Head of caudate nucleus (tissue), 42 donors: ENCODE results near the gene S100A12.
A peak's percentile ranks its signal among the peaks of the same experiment; 100 is the strongest.

Source experiments
- DNase-seq, 42 donors: peaks; one replicate each; pipeline versions ENCODE4 v3.0.0 to v3.0.0-alpha.2; 2020 to 2021; ENCODE audit warnings: mixed read lengths in 7 of 42
- intact Hi-C: fragments of 100-400 bp; cut with DNase I; formaldehyde crosslinking; loops from one replicate; pipeline ENCODE4 v1.15.0; 2022

S100A12 gene

DNA sequence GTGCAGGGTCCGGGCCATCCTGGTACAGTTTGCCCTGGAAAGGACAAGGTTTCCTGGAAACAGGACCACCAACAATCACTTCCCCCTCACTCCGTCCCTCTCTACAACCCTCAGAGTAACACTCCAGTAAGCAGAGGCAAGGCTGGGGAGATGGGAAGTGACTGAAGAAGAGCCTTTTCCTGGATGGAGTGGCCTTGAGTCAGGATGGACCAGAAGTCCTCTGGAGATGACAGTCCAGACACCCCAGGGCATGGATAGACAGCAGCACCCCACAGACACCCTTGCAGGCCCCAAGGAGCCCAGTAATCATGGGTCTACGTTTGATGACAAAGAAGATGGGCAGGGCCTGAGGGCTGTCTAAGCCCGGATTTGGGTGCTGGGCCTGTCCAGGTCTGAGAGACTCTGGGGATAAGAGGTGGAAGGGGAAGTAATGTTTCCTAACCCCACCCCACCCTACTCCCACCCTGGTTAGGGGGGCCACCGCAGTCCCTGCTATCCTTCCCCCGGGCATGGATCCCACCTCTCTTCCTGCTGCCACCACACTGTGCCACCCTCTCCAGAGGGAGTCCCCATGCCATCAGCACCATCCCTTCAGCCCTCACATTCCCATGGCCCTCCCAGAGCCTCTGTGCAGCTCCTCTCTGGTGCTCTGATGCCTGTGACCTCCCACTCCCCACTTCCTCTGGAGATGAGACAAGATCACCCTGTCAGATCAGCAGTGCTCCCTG is 22.7 kb upstream of the S100A12 start:
- intact Hi-C loops, result no loop called here
- peak in 3 of 42 donors; percentile 6 to 14 (median 10) for DNase-seq

DNA sequence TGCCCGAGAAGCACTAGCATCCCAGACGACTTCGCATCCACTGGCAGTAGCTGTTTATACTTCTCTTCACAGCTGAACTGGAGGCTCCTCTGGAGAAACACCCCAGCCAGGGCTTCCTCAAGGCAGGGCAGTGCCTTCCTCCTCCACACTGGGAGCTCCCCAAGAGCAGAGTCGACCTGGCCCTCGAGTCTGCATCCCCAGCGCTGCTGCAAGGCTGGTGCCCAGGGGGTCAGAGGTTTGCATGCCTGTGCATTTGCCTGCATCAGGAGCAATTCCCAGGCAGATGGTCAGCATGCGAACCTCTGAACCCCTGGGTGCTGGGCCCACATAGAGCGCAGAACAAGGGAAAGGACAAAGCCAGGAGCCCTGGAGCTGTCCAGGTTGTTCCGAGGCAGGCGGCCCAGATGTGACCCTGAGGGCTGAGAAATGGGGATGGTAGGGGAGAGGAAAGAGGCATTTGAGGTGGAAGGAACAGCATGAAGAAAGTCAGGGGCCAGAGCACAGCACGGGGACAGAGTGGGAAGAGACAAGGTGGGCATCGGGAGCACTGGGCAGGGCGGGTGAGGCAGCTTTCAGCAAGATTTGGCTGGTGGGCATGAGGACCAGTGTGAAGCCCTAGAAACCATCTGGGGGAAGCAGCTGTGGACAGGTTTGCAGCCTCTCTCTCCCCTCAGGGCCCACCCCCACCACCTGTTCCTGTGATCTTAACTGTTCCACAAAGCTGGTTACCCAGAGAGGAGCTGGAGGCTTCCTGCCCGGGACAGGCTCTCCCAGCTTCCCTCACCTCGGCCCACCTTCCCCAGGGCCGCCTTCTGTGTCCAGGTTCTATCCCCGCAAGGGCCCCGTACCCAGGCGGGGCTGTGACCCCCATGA is 21.9 kb upstream of the S100A12 start:
- peak in 5 of 42 donors; percentile 1 to 28 (median 24) for DNase-seq
- intact Hi-C loops, result no loop called here

DNA sequence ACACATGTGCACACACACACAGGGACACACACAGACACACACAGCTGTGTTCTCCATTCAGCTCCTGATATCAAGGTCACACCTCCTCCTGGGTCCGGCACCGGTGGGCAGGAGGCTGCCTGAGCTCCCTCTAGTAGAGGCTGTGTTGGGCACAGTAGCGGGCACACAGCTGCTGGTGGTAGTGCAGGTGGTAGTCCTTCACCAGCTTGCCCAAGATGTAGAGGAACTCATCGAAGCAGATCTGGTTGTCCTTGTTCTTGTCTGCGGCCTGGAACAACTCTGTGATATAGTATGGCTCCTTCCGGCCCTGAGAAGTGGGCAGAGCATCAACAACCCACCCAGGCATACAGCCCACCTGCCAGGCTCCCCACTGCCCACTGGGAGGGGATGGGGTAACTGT is 21.0 kb upstream of the S100A12 start:
- peak in 5 of 42 donors; percentile 6 to 31 (median 18) for DNase-seq
- intact Hi-C loops, result no loop called here

DNA sequence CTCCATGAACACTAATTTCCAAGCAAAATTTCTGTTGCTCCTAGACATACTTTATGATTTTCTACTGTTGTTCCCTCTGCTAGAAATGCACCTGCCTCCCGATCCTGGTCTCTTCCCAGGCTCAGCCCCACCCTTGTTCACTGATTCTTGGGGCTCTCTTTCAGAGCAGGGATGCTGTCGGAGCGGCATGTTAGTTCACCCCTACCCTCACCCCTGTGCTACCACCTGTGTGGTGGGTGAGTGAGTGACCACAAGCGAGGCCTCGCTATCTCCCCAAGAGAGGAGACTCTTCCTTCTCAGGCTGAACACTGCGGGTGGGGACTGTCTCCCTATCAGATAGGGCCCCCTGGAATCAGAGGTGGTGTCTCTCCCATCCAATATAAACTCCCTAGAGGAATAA is 20.4 kb upstream of the S100A12 start:
- intact Hi-C loops, result no loop called here
- peak in 4 of 42 donors; percentile 1 to 16 (median 10) for DNase-seq

DNA sequence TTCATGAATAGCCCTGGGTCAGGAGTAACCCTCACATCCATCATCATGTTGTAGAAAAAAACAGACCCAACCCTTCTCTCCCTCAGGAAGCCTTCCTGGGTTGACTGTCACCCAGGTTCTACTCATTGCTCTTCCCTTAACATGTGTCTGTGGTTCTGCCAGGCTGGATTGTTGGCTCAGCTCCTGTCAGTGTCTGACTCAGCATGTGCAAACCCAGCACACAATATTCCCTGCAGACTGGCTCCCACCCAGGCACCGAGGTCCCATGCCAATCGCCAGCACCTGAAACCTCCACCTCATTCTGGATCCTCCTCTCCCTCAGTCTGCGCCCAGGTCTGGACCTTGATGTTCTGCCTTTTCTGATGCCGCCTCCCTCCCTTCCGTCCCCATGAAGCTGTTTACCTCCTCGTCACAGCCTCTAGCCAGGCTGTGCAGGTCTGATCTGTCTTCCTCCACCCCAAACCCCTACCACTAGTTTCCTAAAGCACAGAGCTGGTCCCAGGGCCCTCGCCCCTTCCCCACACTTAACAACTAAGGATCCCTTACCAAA is 19.8 kb upstream of the S100A12 start:
- peak in 5 of 42 donors; percentile 4 to 38 (median 28) for DNase-seq
- intact Hi-C loops, result no loop called here

DNA sequence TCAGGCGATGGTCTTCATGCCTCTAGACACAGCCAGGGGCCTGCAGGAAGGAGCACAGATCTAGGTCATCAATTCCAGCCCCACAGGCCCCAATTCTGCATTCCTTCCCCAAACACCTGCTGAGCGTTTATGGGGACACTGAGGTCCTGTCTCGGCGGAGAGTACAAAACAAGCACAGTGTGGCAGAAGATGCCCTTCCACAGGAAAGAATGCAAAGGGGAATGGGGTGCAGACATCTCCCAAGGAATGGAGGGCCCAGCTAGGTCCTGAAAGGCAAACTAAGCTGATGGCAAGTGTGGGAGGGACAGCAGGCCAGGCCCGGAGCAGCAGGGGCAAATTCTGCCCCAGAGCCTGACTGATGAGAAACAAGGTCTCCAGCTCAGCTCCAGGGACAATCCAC is 19.0 kb upstream of the S100A12 start:
- intact Hi-C loops, result no loop called here
- peak in 4 of 42 donors; percentile 3 to 26 (median 10) for DNase-seq

DNA sequence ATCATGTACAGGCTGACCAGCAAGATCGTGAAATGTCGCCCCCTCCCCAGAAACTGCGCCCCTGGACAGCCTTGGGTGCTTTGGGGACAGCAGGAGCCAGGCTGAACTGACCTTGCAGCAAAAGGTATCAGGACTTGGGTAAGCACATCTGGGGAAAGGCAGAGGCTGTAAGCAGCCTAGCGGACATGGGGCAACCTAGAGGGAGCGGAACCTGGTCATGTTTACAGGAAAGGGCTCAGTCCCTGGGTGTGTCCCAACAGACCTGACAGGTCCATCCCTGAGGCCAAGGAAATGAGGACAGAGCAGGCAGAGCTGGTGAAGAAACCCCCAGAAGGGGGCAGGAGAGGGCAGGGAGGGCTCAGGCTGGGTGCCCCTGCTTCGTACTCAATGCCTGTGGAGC is 18.5 kb upstream of the S100A12 start:
- peak in 3 of 42 donors; percentile 6 to 13 (median 13) for DNase-seq
- intact Hi-C loops, result no loop called here

DNA sequence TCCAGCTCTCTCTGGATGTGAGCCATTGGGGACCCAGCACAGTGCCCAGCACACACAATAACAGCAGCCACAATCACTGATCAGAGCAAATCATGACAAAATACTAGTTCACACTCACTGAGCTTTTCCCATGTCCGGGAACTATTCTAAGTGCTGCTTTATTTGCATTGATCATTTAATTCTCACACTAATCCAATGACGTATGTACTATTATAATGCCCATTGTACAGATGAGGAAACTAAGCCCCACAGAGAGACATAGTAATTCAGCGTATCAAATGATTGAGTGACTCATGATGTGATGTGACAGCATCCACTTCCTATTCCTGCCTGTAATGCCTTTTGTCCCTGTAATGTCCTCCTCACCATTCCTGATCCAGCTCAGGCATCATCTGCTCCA is 17.4 kb upstream of the S100A12 start:
- DNase-seq, result no peak
- intact Hi-C loops, result no loop called here

DNA sequence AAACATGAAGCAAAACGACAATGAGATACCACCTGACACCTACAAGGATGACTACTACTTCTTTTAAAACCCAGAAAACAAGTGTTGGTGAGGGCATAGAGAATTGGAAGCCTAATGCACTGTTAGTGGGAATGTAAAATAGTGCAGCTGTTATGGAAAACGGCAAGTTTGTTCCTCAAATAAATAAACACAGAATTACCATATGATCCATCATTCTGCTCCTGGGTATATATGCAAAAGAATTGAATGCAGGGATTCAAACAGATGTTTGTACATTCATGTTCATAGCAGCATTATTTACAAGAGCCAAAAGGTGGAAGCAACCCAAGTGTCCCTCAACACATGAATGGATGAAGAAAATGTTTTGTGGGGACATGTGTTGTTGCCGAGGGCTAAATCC is 16.8 kb upstream of the S100A12 start:
- intact Hi-C loops, result no loop called here
- DNase-seq, result no peak

DNA sequence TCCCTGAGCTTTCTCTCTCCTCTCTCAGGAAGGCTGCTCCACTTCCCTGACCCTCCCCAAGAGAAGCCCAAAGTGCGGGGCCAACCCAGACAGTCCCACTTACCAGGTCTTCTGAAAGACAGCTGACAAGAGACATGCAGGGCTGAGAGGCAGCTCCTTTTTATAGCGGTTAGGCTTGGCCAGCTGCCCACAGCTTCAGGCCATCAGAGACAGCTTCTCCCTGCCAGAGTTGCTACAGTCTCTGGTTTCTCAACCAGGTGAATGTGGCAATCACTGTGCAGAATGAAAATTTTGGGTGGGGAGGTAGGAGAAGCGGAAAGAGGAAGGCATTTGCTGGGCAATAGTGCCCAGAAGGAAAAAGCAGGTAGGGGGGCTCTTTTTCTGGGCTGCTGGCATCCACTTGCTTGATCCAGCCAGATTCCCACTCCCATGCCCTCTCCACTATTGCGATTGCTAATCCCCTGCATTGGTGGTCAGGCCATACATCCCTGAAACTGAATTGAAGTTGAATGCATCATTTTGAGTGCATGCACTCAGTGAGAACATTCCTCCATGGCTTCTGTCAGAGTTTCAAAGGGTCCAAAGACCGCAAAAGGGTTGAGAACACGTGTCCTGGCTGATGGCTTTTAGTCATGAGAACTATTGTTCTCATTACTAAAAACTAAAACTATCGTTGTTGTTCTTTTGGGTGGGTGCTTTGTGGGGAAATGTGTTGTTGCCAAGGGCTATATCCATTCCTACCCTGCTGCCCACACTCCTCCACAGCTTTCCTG is 15.7 kb upstream of the S100A12 start, which contains the start of gene S100A8:
S100A8 (minus strand) TSS at position 136 of the 773 bp plus-strand sequence. CDS start 538 bp downstream, outside the sequence.
- intact Hi-C loops, result no loop called here
- DNase-seq, result peak in 33 of 42 donors; percentile 17 to 75 (median 37)

DNA sequence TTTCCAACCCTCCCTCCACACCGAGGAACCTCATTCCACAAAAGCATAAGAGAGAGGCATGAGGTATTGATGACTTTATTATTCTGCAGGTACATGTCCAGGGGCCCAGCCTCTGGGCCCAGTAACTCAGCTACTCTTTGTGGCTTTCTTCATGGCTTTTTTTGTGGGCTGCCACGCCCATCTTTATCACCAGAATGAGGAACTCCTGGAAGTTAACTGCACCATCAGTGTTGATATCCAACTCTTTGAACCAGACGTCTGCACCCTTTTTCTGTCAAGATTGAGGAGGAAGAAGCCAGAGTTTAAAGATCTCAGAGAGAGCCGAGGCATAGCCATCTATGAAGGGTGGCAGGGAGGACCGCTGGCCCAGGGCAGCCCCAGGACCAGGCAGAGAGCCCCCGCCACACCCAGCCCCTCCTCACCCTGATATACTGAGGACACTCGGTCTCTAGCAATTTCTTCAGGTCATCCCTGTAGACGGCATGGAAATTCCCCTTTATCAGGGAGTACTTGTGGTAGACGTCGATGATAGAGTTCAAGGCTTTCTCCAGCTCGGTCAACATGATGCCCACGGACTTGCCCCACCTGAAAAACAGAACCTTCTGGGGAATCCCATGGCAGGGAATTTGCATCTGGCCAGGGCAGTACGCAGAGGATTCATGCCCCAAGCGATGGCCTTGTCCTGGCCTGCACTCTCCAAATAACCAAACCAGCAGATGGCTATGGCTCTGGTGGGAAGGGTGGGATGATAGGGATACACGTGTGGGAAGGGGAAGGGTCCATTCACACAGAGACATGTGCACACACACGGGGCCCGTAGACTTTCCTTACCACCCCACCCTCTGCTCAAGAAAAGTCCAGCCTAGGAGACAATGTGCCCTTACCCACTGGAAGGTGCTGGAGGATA is 14.8 kb upstream of the S100A12 start:
- intact Hi-C loops, result no loop called here

DNA sequence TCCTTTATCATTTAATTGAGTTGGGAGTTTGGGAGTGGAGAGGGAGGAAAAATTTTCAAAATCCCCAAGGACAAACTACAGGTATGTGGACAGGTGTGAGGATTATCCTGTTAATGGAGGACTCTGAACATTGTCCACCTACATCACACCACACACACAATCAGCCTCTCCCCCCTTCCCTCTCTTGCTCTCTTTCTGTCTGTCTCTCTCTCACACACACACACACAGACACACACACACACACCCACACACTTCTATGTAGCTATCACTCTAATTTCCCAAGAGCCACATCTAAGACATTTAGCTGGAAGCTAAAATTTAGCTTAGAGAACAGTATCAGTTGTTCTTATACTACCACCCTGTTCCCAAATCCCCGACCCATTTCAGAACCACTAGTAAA is 14.0 kb upstream of the S100A12 start:
- intact Hi-C loops, result no loop called here
- DNase-seq, result peak in 7 of 42 donors; percentile 8 to 44 (median 27)

More for the DNA sequence above, 14.8 kb upstream of the S100A12 start:
- peak in 4 of 42 donors; percentile 5 to 22 (median 9) for DNase-seq

DNA sequence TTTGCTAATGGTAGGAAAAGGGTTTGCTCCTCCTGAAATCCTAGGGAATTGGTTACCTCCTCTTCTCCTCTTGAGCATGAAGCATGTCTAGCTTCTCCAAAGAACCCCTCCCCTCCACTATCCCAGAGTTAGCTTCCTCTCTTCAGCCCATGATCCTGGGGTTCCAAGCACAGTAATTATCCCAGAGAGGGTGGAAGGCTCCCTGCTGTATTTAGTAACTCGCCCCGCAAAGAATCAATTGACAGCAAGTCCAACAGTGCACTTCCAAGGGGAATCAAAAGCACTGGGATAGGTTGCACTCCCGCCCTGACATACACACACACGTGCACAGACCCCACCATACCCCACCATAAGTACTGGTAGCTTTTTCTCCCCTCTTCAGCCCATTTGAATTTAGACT is 12.4 kb upstream of the S100A12 start:
- peak in 3 of 42 donors; percentile 1 to 17 (median 1) for DNase-seq
- intact Hi-C loops, result no loop called here

DNA sequence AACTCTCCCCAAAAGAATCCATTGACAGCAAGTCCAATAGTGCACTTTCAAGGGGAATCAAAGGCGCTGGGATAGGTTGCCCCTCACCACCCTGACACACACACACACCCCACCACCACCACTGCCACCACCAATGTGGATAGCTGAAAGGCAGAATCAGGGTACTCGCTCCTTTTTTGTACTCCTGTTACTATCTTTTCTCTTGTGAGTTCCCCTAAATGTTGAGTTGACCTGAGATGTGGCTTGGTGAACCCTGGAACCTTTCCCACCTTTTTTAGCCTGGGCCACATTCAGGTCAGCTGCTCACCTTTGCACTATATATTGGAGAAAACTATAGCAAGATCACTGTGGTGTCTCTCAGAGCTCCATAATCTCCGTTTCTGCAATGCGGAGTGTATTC is 11.6 kb upstream of the S100A12 start:
- peak in 2 of 42 donors; percentile 2 to 9 for DNase-seq
- intact Hi-C loops, result no loop called here

DNA sequence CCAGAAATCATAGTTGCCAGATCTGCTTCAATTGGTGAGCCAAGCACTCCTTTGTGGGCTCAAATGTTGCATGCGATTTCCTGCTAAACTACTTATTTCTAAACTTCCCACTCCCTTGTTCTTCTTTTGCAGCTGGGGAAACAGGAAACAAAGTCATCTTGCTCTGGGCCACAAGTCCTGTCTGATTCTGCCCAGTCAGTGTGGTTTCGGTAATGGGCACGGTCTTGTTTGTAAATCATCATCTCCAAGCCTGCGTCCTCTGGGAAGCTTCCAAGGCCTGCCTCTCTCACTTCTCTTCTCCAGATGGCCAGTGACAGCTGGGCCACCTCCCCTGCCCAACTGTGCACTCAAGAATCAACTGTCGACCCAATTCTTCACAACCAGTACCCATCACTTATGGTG is 11.1 kb upstream of the S100A12 start:
- peak in 29 of 42 donors; percentile 13 to 68 (median 36) for DNase-seq
- intact Hi-C loops, result no loop called here

DNA sequence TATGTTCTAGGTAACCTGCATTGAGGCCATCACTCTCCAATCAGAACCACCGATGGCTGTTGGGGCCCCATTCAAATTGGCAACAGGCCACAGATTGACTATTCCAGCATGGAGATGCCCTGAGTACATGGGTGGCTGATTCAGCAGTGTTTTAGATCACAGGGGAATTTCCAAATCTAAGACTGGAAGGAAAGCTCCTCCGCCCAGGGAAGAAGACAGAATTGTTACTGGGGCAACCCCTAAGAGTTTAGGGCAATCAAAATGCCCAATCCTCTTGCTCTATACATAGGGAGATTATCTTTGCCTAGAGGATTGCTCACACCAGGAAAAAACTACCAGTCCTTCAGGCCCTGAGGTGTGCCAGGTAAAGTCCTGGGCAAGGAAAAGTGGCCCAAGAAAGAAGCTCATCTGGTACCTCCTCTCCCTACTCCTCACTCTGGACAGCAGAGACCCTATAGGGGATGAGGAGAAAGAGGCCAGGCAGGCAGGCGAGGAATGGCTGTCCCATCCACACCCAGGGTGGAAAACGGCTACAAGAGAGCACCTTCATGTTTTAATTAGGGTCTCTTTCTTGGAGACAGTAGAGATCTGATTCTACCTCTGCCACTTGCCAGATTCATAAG is 9.6 kb upstream of the S100A12 start:
- peak in 4 of 42 donors; percentile 2 to 17 (median 11) for DNase-seq
- intact Hi-C loops, result no loop called here

DNA sequence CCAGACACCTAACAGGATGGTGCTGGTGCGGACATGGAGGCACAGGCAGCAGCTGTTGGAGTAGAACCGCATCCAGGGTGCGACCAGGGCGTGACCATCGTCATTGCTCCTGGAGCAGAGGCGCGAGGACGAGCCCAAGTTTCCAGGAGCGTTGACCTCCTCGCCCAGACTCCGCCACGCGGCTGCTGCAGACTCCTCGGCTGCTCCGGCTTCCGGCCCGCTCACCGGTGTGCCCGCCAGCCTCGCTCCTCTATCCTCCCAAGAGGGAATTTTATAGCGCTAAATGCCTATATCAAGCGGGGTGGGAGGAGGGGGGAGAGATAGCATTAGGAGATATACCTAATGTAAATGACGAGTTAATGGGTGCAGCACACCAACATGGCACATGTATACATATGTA is 5.3 kb upstream of the S100A12 start:
- DNase-seq, result peak in 2 of 42 donors; percentile 26 to 40
- intact Hi-C loops, result no loop called here
